ENCODE results near the gene GSS. TPM values are rescaled to one million over a fixed set of nuclear protein-coding genes. Genes with fewer than 3 reads are reported as not detected.
A peak's percentile ranks its signal among the peaks of the same experiment; 100 is the strongest.

Gene GSS
- total RNA-seq, 3 donors from 2014 or later = 33.4 to 61.9 (median 53.7) TPM

- Histone ChIP-seq H3K4me3 (no peak overlapping the region), H3K36me3 (no peaks in the 10 kb centered on the region), H3K4me1 (no peaks in the 10 kb centered on the region), H3K9me3 (no peaks in the 10 kb centered on the region), H3K27me3 (no peaks in the 10 kb centered on the region), H3K27ac (no peak overlapping the region)
- no peak for DNase-seq (ENCODE audit: low spot score in 2 of 2)
- intact Hi-C loops (cut with DNase I; ENCODE audit: low total_unique reads) = no loop called here
- TF ChIP-seq CTCF (IDR thresholded peaks at IDR 0.05) (no peak), POLR2AphosphoS5 (IDR thresholded peaks at IDR 0.05) (no peak), POLR2A (IDR thresholded peaks at IDR 0.05) (no peak)
Measured at GRCh38 chr20:34925341-34925740, 30.3 kb downstream of the GSS start.

DNA sequence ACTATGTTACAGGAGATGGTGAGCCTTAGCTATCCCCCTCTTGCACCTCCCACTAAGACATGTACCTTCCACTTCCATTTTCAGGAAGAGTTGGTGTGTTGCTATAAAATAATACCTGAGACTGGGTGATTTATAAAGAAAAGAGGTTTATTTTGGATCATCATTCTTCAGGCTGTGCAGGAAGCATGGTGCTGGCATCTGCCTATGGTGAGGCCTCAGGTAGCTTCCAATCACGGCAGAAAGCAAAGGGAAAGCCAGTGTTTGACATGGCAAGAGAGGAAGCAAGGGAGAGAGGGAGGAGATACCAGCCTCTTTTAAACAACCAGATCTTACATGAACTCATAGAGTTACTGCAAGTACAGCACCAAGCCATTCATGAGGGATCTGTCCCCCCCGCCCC is 32.2 kb downstream of the GSS start:
- Histone ChIP-seq H3K9me3 (no peaks in the 10 kb centered on the region), H3K27me3 (no peaks in the 10 kb centered on the region), H3K36me3 (no peaks in the 10 kb centered on the region), H3K4me1 (no peaks in the 10 kb centered on the region), H3K4me3 (no peak overlapping the region), H3K27ac (peak overlapping the region; percentile 78 to 87)
- intact Hi-C loops (cut with DNase I; ENCODE audit: low total_unique reads) = no loop called here
- TF ChIP-seq POLR2AphosphoS5 (IDR thresholded peaks at IDR 0.05) (no peak), POLR2A (IDR thresholded peaks at IDR 0.05) (no peak), CTCF (IDR thresholded peaks at IDR 0.05) (no peak)
- no peak for DNase-seq (ENCODE audit: low spot score in 2 of 2)

DNA sequence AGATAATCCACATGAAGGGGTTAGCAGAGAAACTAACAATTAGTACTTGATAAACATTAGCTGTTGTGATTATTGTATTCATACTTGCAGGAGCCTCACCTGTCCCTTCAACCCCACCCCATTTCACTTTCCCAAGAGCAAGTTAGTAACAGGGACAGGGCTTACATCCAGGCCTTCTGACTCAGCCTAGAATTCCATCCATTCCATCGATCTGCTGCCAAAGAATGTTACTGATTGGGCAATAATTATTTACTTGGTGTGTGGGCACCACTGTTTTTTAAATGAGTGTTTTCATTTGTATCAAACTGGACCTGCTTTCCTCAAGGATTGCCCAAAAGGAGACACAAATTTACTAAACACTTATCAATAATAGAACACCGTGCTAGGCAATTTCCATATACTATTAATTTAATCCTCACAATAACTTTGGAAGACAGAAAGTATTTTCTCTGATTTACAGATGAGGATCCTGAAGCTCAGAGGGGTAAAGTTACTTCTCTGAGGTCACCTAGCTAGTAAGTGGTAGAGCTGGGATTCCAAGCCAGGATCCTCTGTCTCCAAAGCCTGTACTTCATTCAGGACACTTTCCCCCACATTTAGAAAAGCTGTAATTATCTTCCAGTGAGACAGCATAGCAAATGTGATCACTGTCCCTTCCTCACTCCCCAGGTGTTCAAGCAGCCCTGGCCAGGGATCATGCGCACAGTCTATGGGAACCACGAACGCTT is 32.8 kb downstream of the GSS start:
- Histone ChIP-seq H3K4me1 (no peaks in the 10 kb centered on the region), H3K9me3 (no peaks in the 10 kb centered on the region), H3K27me3 (no peaks in the 10 kb centered on the region), H3K27ac (peak overlapping the region; percentile 78 to 87), H3K36me3 (no peaks in the 10 kb centered on the region), H3K4me3 (no peak overlapping the region)
- TF ChIP-seq POLR2A (IDR thresholded peaks at IDR 0.05) (no peak), POLR2AphosphoS5 (IDR thresholded peaks at IDR 0.05) (peak in 1 of 3 donors; percentile 65), CTCF (IDR thresholded peaks at IDR 0.05) (no peak)
- intact Hi-C loops (cut with DNase I; ENCODE audit: low total_unique reads) = no loop called here
- peak in 1 of 2 donors; percentile 74 for DNase-seq (ENCODE audit: low spot score in 2 of 2)

DNA sequence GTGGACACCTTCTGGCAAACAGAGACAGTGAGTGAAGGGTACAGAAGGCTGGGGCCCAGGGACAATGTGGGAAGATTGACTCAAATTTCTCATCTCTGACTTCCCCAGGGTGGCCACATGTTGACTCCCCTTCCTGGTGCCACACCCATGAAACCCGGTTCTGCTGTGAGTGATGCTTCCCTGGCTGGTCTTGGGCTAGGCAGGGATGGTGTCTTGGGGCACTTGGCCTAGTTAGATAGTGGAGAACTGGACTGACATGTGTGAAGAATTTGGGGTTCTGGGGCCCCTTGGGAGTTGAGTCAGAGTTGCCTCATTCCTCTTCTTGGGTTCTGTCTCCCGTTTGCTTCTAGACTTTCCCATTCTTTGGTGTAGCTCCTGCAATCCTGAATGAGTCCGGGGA is 34.2 kb downstream of the GSS start:
- no peak for DNase-seq (ENCODE audit: low spot score in 2 of 2)
- Histone ChIP-seq H3K27me3 (no peaks in the 10 kb centered on the region), H3K36me3 (no peaks in the 10 kb centered on the region), H3K9me3 (no peaks in the 10 kb centered on the region), H3K27ac (peak overlapping the region; percentile 78 to 87), H3K4me3 (no peak overlapping the region), H3K4me1 (no peaks in the 10 kb centered on the region)
- TF ChIP-seq POLR2A (IDR thresholded peaks at IDR 0.05) = no peak
- TF ChIP-seq POLR2AphosphoS5 (IDR thresholded peaks at IDR 0.05) = no peak
- TF ChIP-seq CTCF (IDR thresholded peaks at IDR 0.05) = no peak
- intact Hi-C loops (cut with DNase I; ENCODE audit: low total_unique reads) = no loop called here

DNA sequence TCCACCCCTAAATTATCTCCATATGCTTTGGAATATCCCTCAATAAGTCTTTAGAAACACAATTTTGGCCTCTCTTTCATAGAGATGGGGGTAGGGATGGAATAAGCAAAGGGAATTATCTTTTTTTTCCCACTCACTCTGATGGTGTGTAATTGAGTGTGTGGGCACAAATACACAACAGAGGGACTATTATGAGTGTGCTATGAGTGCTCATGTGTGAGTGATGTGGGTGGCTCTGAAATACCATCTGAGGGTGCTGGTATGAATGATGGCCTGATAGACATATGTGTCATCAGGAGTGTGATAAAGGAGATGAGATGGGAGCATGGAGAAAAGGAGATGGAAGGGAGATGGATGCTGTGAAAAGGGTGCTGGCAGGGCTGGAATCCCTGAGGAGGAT is 35.6 kb downstream of the GSS start:
- Histone ChIP-seq H3K4me3 (no peak overlapping the region), H3K27ac (peak overlapping the region in 1 of 2 donors; percentile 7), H3K36me3 (no peaks in the 10 kb centered on the region)

More for the DNA sequence above, 35.6 kb downstream of the GSS start:
- Histone ChIP-seq H3K4me1 (no peaks in the 10 kb centered on the region), H3K27me3 (no peaks in the 10 kb centered on the region), H3K9me3 (no peaks in the 10 kb centered on the region)
- no peak for TF ChIP-seq POLR2AphosphoS5 (IDR thresholded peaks at IDR 0.05)
- TF ChIP-seq POLR2A (IDR thresholded peaks at IDR 0.05) = no peak
- TF ChIP-seq CTCF (IDR thresholded peaks at IDR 0.05) = no peak
- intact Hi-C loops (cut with DNase I; ENCODE audit: low total_unique reads) = no loop called here
- no peak for DNase-seq (ENCODE audit: low spot score in 2 of 2)
